WTC11 (cell line): ENCODE data around the gene PTPRT. TPM values are rescaled to one million over a fixed set of nuclear protein-coding genes. Genes with fewer than 3 reads are reported as not detected.

Source experiments
- ATAC-seq: fragments of 200-7000 bp; cut with Tn5 transposase; 2 replicates; pipeline ENCODE4 v1.10.0; 2021; ENCODE audit warnings: mild to moderate bottlenecking, moderate library complexity
- CTCF ChIA-PET: fragments of 300-600 bp; sonication (Branson Sonifier 250); formaldehyde crosslinking; loops from one replicate; lab custom pipeline; 2021; ENCODE audit warnings: antibody characterized with exemption; lab: Charles Lee
- POLR2A ChIA-PET: fragments of 350-600 bp; sonication (Branson Sonifier 250); formaldehyde crosslinking; loops from one replicate; lab custom pipeline; 2021; ENCODE audit warnings: antibody characterized with exemption; lab: Charles Lee
- DNase-seq: peaks from one replicate; pipeline ENCODE4 v3.0.0; 2021; ENCODE audit warnings: low spot score
- H3K27ac Mint-ChIP-seq: 2 replicates; pipeline ENCODE4 v1.8.0; 2021; ENCODE audit warnings: mixed read lengths
- H3K27me3 Mint-ChIP-seq: 2 replicates; pipeline ENCODE4 v1.8.0; 2021; ENCODE audit warnings: low read depth, mild to moderate bottlenecking, moderate library complexity, mixed read lengths
- H3K36me3 Mint-ChIP-seq: 2 replicates; pipeline ENCODE4 v1.8.0; 2021; ENCODE audit warnings: mixed read lengths
- H3K4me1 Mint-ChIP-seq: 2 replicates; pipeline ENCODE4 v1.8.0; 2022; ENCODE audit warnings: mixed read lengths
- H3K4me3 Mint-ChIP-seq: 2 replicates; pipeline ENCODE4 v1.8.0; 2021; ENCODE audit warnings: mild to moderate bottlenecking, moderate library complexity, mixed read lengths
- H3K9me3 Mint-ChIP-seq: 2 replicates; pipeline ENCODE4 v1.8.0; 2021; ENCODE audit warnings: mixed read lengths
- E2F4 ChIP-seq: sonication (generic); formaldehyde crosslinking; IDR thresholded peaks from 2 replicates; pipeline ENCODE4 v1.8.1; 2022; ENCODE audit warnings: low read depth, mild to moderate bottlenecking, moderate library complexity, missing genetic modification reagents, borderline replicate concordance
- ETV6 ChIP-seq: sonication (generic); formaldehyde crosslinking; IDR thresholded peaks from 2 replicates; pipeline ENCODE4 v1.8.1; 2022; ENCODE audit warnings: mild to moderate bottlenecking, missing genetic modification reagents
- FOXJ3 ChIP-seq: sonication (generic); formaldehyde crosslinking; IDR thresholded peaks from 2 replicates; pipeline ENCODE4 v1.9.0; 2021; ENCODE audit warnings: missing genetic modification reagents, mild to moderate bottlenecking, borderline replicate concordance
- FOXP4 ChIP-seq: sonication (generic); formaldehyde crosslinking; IDR thresholded peaks from 2 replicates; pipeline ENCODE4 v1.8.0; 2022; ENCODE audit warnings: mild to moderate bottlenecking, missing genetic modification reagents
- HMGA2 ChIP-seq: fragments of 250-450 bp; sonication (Bioruptor Pico); IDR thresholded peaks from 2 replicates; pipeline ENCODE4 v1.4.0; 2021; ENCODE audit warnings: mild to moderate bottlenecking, moderate library complexity
- MYBL2 ChIP-seq: sonication (generic); formaldehyde crosslinking; IDR thresholded peaks from 2 replicates; pipeline ENCODE4 v1.8.1; 2023; ENCODE audit warnings: mild to moderate bottlenecking, moderate library complexity, missing genetic modification reagents
- SMAD3 ChIP-seq: sonication (generic); formaldehyde crosslinking; IDR thresholded peaks from 2 replicates; pipeline ENCODE4 v1.8.0; 2022; ENCODE audit warnings: missing genetic modification reagents, mild to moderate bottlenecking, borderline replicate concordance
- TCF7 ChIP-seq: sonication (generic); formaldehyde crosslinking; IDR thresholded peaks from 2 replicates; pipeline ENCODE4 v1.8.0; 2022; ENCODE audit warnings: mild to moderate bottlenecking, low read depth, missing genetic modification reagents, moderate library complexity
- ZNF138 ChIP-seq: sonication (generic); formaldehyde crosslinking; conservative IDR thresholded peaks from 2 replicates; pipeline ENCODE4 v1.8.1; 2022; ENCODE audit warnings: mild to moderate bottlenecking, moderate library complexity, missing genetic modification reagents
- ZNF232 ChIP-seq: sonication (generic); formaldehyde crosslinking; IDR thresholded peaks from 2 replicates; pipeline ENCODE4 v1.8.0; 2022; ENCODE audit warnings: mild to moderate bottlenecking, missing genetic modification reagents
- ZNF281 ChIP-seq: sonication (generic); formaldehyde crosslinking; IDR thresholded peaks from 2 replicates; pipeline ENCODE4 v1.8.0; 2023; ENCODE audit warnings: mild to moderate bottlenecking, missing genetic modification reagents
- ZNF317 ChIP-seq: sonication (generic); formaldehyde crosslinking; IDR thresholded peaks from 2 replicates; pipeline ENCODE4 v1.8.1; 2023; ENCODE audit warnings: low read depth, mild to moderate bottlenecking, moderate library complexity, missing genetic modification reagents, borderline replicate concordance
- total RNA-seq: library from RNA; stranded (reverse); gene quantifications from 3 replicates; pipeline ENCODE4 v1.2.3, GENCODE V29; 2021
- TF ChIP-seq, protein P1 (sequence below): fragments of 250-450 bp; sonication (Bioruptor Pico); IDR thresholded peaks from 2 replicates; pipeline ENCODE4 v2.1.2; 2022; ENCODE audit warnings: mild to moderate bottlenecking, moderate library complexity
- TF ChIP-seq, protein P2 (sequence below): sonication (generic); formaldehyde crosslinking; IDR thresholded peaks from 2 replicates; pipeline ENCODE4 v1.8.0; 2022; ENCODE audit warnings: mild to moderate bottlenecking, missing genetic modification reagents
- TF ChIP-seq, protein P3 (sequence below): sonication (generic); formaldehyde crosslinking; IDR thresholded peaks from 2 replicates; pipeline ENCODE4 v1.8.1; 2023; ENCODE audit warnings: mild to moderate bottlenecking, missing genetic modification reagents, moderate library complexity
- TF ChIP-seq, protein P4 (sequence below): fragments of 250-450 bp; sonication (Bioruptor Pico); conservative IDR thresholded peaks from 2 replicates; pipeline ENCODE4 v1.9.0; 2021; ENCODE audit warnings: mild to moderate bottlenecking

The PTPRT gene
- total RNA-seq, 1 experiment from 2014 or later: 1.1 TPM

DNA sequence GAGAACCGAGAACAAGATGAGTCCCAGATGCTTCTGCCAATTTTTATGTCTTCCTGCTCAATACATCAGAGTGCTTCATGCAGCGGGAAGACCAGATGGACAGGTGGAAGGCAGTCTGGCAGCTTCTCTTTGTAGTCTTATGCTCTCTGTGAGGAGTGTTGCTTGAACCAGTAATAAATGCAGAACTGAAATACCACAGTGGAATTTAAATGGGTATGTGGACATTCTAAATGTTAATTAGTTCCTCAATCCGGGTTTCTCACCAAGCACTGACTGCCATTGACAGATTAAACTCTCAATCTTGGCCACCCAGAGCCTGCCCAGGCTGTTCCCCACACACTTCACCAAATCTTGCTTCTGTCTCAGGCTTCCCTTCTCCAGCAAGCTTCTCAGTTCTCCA is 876.0 kb downstream of the PTPRT start (continued):
- TF ChIP-seq MYBL2: no peak
- TF ChIP-seq ZNF138 (CRISPR knock-in tag): no peak
- TF ChIP-seq, protein P1, sequence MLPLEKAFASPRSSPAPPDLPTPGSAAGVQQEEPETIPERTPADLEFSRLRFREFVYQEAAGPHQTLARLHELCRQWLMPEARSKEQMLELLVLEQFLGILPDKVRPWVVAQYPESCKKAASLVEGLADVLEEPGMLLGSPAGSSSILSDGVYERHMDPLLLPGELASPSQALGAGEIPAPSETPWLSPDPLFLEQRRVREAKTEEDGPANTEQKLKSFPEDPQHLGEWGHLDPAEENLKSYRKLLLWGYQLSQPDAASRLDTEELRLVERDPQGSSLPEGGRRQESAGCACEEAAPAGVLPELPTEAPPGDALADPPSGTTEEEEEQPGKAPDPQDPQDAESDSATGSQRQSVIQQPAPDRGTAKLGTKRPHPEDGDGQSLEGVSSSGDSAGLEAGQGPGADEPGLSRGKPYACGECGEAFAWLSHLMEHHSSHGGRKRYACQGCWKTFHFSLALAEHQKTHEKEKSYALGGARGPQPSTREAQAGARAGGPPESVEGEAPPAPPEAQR (CRISPR knock-in tag): no peak

DNA sequence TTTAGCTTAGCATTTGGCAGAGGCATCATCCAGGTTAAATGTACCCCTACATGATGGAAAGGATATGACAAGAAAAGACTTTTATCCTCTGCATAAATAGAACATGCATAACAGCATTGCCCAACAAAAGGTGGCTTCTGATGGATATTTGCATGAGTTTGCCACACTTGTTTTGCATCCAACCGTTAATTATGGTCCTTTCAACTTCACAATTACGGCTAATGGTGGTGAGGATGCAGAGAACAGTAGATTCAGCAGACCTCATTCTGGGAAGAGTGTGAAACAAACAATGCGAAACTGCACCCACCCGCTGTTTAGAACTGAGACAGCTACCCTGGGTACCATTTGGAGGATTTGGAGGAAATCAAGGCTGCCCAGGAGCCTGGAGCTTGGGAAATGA is 880.7 kb downstream of the PTPRT start:
- POLR2A ChIA-PET: no interaction called here
- TF ChIP-seq FOXP4 (CRISPR knock-in tag) (peak; percentile 48; the same call in 1 of the 2 replicates), FOXJ3 (CRISPR knock-in tag) (no peak), E2F4 (no peak), SMAD3 (CRISPR knock-in tag) (no peak), ETV6 (CRISPR knock-in tag) (peak; percentile 88)
- TF ChIP-seq, all 79 proteins: peak for 2
- ATAC-seq: peak; percentile 90

DNA sequence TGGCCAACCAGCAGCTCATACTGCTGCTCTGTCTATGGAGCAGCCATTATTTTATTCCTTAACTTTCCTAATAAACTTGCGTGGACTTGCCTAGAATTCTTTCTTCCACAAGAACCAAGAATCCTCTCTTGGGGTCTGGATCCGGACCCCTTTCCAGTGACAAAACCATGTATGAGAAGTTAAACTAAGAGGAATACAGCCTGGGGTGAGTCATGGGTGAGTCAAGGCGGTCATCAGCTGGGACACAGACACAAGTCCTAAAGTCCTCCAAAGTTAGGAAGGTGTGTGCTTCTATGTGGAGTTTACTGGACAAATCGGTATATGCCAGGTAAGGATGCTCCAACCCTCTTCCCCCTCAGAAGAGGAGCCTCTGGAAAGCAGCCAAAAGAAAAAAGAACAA is 881.5 kb downstream of the PTPRT start:
- peaks cover 10% of the 10 kb centered on the region for H3K9me3 Mint-ChIP-seq
- ATAC-seq: no peak
- CTCF ChIA-PET: no interaction called here

More for the DNA sequence above, 880.7 kb downstream of the PTPRT start:
- Mint-ChIP-seq H3K36me3 (no peaks in the 10 kb centered on the region), H3K4me1 (peaks cover 19% of the 10 kb centered on the region), H3K27ac (no peak overlapping the region), H3K4me3 (no peak overlapping the region), H3K27me3 (peaks cover 14% of the 10 kb centered on the region), H3K9me3 (peaks cover 10% of the 10 kb centered on the region)
- CTCF ChIA-PET: no interaction called here
- no peak for DNase-seq

More for the DNA sequence above, 881.5 kb downstream of the PTPRT start:
- H3K36me3 Mint-ChIP-seq: no peaks in the 10 kb centered on the region
- no peak for DNase-seq
- H3K27ac Mint-ChIP-seq: no peak overlapping the region
- H3K4me1 Mint-ChIP-seq: peaks cover 19% of the 10 kb centered on the region
- H3K27me3 Mint-ChIP-seq: peaks cover 14% of the 10 kb centered on the region
- POLR2A ChIA-PET: no interaction called here
- TF ChIP-seq, protein P1 (CRISPR knock-in tag): no peak
- no peak for TF ChIP-seq HMGA2 (CRISPR knock-in tag)
- TF ChIP-seq ZNF232 (CRISPR knock-in tag): no peak
- no peak for TF ChIP-seq TCF7 (CRISPR knock-in tag)
- TF ChIP-seq ZNF281 (CRISPR knock-in tag): no peak
- TF ChIP-seq, protein P2, sequence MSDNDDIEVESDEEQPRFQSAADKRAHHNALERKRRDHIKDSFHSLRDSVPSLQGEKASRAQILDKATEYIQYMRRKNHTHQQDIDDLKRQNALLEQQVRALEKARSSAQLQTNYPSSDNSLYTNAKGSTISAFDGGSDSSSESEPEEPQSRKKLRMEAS (CRISPR knock-in tag): no peak
- TF ChIP-seq ZNF317 (CRISPR knock-in tag): no peak
- TF ChIP-seq, protein P3, sequence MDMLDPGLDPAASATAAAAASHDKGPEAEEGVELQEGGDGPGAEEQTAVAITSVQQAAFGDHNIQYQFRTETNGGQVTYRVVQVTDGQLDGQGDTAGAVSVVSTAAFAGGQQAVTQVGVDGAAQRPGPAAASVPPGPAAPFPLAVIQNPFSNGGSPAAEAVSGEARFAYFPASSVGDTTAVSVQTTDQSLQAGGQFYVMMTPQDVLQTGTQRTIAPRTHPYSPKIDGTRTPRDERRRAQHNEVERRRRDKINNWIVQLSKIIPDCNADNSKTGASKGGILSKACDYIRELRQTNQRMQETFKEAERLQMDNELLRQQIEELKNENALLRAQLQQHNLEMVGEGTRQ (CRISPR knock-in tag): no peak
- TF ChIP-seq, protein P4, sequence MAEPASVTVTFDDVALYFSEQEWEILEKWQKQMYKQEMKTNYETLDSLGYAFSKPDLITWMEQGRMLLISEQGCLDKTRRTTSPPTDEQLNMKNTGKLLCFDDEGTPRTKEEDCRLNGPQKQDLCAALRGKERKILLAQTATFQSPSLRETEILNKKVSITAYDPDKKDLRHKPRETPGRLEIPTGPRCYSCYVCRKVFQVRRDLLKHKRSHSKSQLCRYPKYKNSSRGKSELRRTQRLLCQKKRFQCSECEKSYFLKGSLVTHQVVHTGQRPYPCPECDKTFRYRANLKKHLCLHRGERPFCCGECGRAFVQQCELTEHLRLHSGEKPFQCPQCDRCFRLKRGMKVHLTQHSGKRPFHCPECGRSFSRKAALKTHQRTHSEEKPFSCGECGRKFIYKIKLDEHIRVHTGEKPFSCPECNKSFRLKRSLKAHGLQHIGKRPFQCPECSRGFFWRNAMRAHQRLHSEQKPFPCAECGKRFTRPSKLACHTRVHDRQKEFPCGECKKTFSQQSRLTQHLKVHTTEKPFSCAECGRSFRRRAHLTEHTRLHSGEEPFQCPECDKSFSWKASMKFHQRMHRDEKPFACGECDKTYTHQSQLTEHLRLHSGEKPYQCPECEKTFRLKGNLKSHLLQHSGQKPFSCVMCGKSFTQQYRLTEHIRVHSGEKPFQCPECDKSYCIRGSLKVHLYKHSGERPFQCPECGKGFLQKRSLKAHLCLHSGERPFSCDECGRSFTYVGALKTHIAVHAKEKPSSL: no peak
- H3K4me3 Mint-ChIP-seq: no peak overlapping the region
